ENCODE data around the gene SLC22A1. TPM values are rescaled to one million over a fixed set of nuclear protein-coding genes. Genes with fewer than 3 reads are reported as not detected.
"Not testable (repeated sequence)": the region's sequence is repeated elsewhere in the genome, so short reads cannot be mapped to it uniquely, and the experiment has no call there.

SLC22A1 gene
- total and polyA plus RNA-seq, 4 donors: 0.72 to 2.5 (median 1.3) TPM

DNA sequence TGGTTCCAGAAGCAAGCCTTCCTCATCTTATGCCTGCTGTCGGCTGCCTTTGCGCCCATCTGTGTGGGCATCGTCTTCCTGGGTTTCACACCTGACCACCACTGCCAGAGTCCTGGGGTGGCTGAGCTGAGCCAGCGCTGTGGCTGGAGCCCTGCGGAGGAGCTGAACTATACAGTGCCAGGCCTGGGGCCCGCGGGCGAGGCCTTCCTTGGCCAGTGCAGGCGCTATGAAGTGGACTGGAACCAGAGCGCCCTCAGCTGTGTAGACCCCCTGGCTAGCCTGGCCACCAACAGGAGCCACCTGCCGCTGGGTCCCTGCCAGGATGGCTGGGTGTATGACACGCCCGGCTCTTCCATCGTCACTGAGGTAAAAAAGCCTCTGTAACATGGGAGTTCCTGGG is 366 bp downstream of the SLC22A1 start:
- ATAC-seq (ENCODE audit: insufficient read depth, low FRiP score): no peak

DNA sequence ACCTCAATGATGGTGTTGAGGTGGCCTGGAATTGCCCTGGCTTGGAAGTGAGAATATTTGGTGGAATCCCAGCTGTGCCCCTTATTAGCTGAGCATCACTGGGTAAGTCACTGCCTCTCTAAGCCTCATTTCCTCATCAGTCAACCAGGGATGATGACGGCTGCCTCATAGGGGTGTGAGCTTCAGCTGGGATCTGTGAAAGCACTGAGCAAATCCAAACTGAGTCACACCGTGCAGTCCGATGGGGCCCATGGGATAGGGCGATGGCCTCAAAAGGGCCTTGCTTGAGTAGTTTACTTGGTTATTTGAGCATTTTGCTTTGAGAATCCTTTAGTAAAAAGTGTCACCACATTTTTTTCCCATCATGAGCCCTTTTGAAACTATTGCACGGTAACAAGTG is 1.1 kb downstream of the SLC22A1 start:
- TF ChIP-seq, protein P1, sequence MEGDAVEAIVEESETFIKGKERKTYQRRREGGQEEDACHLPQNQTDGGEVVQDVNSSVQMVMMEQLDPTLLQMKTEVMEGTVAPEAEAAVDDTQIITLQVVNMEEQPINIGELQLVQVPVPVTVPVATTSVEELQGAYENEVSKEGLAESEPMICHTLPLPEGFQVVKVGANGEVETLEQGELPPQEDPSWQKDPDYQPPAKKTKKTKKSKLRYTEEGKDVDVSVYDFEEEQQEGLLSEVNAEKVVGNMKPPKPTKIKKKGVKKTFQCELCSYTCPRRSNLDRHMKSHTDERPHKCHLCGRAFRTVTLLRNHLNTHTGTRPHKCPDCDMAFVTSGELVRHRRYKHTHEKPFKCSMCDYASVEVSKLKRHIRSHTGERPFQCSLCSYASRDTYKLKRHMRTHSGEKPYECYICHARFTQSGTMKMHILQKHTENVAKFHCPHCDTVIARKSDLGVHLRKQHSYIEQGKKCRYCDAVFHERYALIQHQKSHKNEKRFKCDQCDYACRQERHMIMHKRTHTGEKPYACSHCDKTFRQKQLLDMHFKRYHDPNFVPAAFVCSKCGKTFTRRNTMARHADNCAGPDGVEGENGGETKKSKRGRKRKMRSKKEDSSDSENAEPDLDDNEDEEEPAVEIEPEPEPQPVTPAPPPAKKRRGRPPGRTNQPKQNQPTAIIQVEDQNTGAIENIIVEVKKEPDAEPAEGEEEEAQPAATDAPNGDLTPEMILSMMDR (IDR thresholded peaks at IDR 0.05; ENCODE audit: control extremely low read depth, extremely low read depth): no peak
- Histone ChIP-seq H3K36me3 (ENCODE audit: control insufficient read depth in 4 of 4, insufficient read depth in 4 of 4, low read length in 4 of 4) (no peaks in the 10 kb centered on the region), H3K27me3 (ENCODE audit: control insufficient read depth in 3 of 3, insufficient read depth in 3 of 3, low read length in 2 of 3) (no peaks in the 10 kb centered on the region), H3K27ac (ENCODE audit: low read depth in 1 of 2, low read length in 1 of 2) (no peak overlapping the region), H3K4me1 (ENCODE audit: control insufficient read depth in 5 of 5, insufficient read depth in 5 of 5, low read length in 5 of 5) (no peaks in the 10 kb centered on the region), H3K9ac (ENCODE audit: insufficient read depth in 1 of 2, low read length in 2 of 2) (no peak overlapping the region), H3K9me3 (ENCODE audit: control insufficient read depth in 4 of 4, insufficient read depth in 3 of 4, low read length in 3 of 4) (peaks cover 0 to 6% (median 0%) of the 10 kb centered on the region in 4 donors), H3K4me3 (no peak overlapping the region)
- no peak for DNase-seq
- no peak for ATAC-seq (ENCODE audit: insufficient read depth, low FRiP score)
- 86% methylated on average over 5 of the region's 5 CpGs for WGBS, 2 donors

More for the DNA sequence above, 366 bp downstream of the SLC22A1 start:
- Histone ChIP-seq H3K4me3 (no peak overlapping the region), H3K4me1 (ENCODE audit: control insufficient read depth in 5 of 5, insufficient read depth in 5 of 5, low read length in 5 of 5) (no peaks in the 10 kb centered on the region), H3K9me3 (ENCODE audit: control insufficient read depth in 4 of 4, insufficient read depth in 3 of 4, low read length in 3 of 4) (peaks cover 0 to 10% (median 0%) of the 10 kb centered on the region in 4 donors), H3K27me3 (ENCODE audit: control insufficient read depth in 3 of 3, insufficient read depth in 3 of 3, low read length in 2 of 3) (no peaks in the 10 kb centered on the region), H3K9ac (ENCODE audit: insufficient read depth in 1 of 2, low read length in 2 of 2) (no peak overlapping the region), H3K36me3 (ENCODE audit: control insufficient read depth in 4 of 4, insufficient read depth in 4 of 4, low read length in 4 of 4) (no peaks in the 10 kb centered on the region), H3K27ac (ENCODE audit: low read depth in 1 of 2, low read length in 1 of 2) (no peak overlapping the region)
- WGBS, 2 donors: 97 to 98% methylated on average over 14 of the region's 14 CpGs
- DNase-seq: no peak
- TF ChIP-seq, protein P1 (IDR thresholded peaks at IDR 0.05; ENCODE audit: control extremely low read depth, extremely low read depth): no peak

DNA sequence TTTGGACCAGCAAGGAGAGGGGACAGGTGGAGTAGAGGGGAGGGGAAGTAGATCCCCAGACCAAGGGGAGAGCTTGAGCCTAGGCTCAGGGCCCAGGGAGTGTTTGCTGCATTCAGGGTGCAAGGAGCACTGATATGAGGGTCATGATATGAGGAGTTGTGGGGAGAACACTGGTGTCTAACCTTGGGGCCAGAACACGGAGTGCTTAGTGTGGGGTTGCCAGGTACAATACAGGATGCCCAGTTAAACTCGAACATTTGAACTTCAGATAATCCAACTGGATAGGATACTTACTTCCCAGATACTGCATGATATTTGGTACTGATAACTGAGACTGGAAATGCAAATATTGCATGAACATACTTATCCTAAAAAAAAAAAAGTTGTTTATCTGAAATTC is 2.4 kb downstream of the SLC22A1 start:
- no peaks in the 10 kb centered on the region for H3K36me3 ChIP-seq (ENCODE audit: control insufficient read depth in 4 of 4, insufficient read depth in 4 of 4, low read length in 4 of 4)
- H3K27me3 ChIP-seq (ENCODE audit: control insufficient read depth in 3 of 3, insufficient read depth in 3 of 3, low read length in 2 of 3): no peaks in the 10 kb centered on the region
- H3K4me3 ChIP-seq: no peak overlapping the region
- no peak for ATAC-seq (ENCODE audit: insufficient read depth, low FRiP score)
- no peak for DNase-seq
- no peak overlapping the region for H3K27ac ChIP-seq (ENCODE audit: low read depth in 1 of 2, low read length in 1 of 2)
- no peak overlapping the region for H3K9ac ChIP-seq (ENCODE audit: insufficient read depth in 1 of 2, low read length in 2 of 2)
- WGBS, 2 donors: 95 to 100% methylated on average over 2 of the region's 2 CpGs
- peaks cover 0 to 3% (median 0%) of the 10 kb centered on the region in 4 donors for H3K9me3 ChIP-seq (ENCODE audit: control insufficient read depth in 4 of 4, insufficient read depth in 3 of 4, low read length in 3 of 4)
- TF ChIP-seq, protein P1 (IDR thresholded peaks at IDR 0.05; ENCODE audit: control extremely low read depth, extremely low read depth): no peak
- no peaks in the 10 kb centered on the region for H3K4me1 ChIP-seq (ENCODE audit: control insufficient read depth in 5 of 5, insufficient read depth in 5 of 5, low read length in 5 of 5)

DNA sequence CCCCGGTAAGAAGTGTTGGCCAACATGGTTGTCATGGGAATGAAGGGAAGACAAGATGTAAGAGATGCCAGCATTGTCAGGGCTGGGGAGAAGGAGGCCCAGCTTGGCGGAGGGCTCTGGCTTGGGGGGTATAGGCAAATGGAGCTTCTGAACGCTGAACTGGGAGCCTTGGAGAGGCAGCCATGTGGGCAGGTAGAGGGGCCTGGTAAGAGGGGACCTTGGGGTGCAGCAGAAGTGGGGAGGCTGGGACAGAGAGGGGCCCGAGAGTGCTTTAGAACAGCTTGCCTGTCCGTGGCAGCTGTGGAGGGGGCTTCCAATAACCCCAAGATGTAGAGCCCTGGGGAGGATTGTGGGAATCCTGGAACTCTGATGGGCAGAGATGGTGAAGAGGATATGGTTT is 3.0 kb downstream of the SLC22A1 start:
- Histone ChIP-seq H3K4me1 (ENCODE audit: control insufficient read depth in 5 of 5, insufficient read depth in 5 of 5, low read length in 5 of 5) (no peaks in the 10 kb centered on the region), H3K4me3 (no peak overlapping the region), H3K9ac (ENCODE audit: insufficient read depth in 1 of 2, low read length in 2 of 2) (no peak overlapping the region), H3K36me3 (ENCODE audit: control insufficient read depth in 4 of 4, insufficient read depth in 4 of 4, low read length in 4 of 4) (no peaks in the 10 kb centered on the region), H3K27me3 (ENCODE audit: control insufficient read depth in 3 of 3, insufficient read depth in 3 of 3, low read length in 2 of 3) (no peaks in the 10 kb centered on the region), H3K9me3 (ENCODE audit: control insufficient read depth in 4 of 4, insufficient read depth in 3 of 4, low read length in 3 of 4) (peaks cover 0 to 3% (median 0%) of the 10 kb centered on the region in 4 donors), H3K27ac (ENCODE audit: low read depth in 1 of 2, low read length in 1 of 2) (no peak overlapping the region)
- DNase-seq (no peak), ATAC-seq (ENCODE audit: insufficient read depth, low FRiP score) (peak; percentile 19)
- 90 to 96% methylated on average over 5 of the region's 5 CpGs for WGBS, 2 donors
- TF ChIP-seq, protein P1 (IDR thresholded peaks at IDR 0.05; ENCODE audit: control extremely low read depth, extremely low read depth): no peak

DNA sequence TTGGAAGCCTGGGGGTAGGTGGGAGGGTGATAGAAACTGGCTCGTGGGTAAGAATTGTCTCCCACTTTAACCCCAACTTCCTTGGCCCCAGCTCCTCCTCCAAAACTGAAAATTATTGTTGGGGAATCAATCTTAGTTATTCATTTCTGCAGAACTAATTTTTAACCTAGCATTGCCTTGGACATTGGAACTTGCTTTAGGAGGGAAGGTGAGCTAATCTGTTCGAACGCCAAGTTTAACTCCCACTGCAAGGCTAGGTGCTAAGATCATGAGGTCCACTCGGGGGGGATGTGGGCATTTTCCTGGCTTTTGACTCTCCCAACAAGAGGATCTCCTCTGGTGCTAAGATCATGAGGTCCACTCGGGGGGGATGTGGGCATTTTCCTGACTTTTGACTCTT is 3.5 kb downstream of the SLC22A1 start:
- not testable (repeated sequence) for H3K4me3 ChIP-seq; DNase-seq; H3K27me3 ChIP-seq (ENCODE audit: control insufficient read depth in 3 of 3, insufficient read depth in 3 of 3, low read length in 2 of 3); H3K36me3 ChIP-seq (ENCODE audit: control insufficient read depth in 4 of 4, insufficient read depth in 4 of 4, low read length in 4 of 4); H3K4me1 ChIP-seq (ENCODE audit: control insufficient read depth in 5 of 5, insufficient read depth in 5 of 5, low read length in 5 of 5); H3K9ac ChIP-seq (ENCODE audit: insufficient read depth in 1 of 2, low read length in 2 of 2); ATAC-seq (ENCODE audit: insufficient read depth, low FRiP score); H3K27ac ChIP-seq (ENCODE audit: low read depth in 1 of 2, low read length in 1 of 2); H3K9me3 ChIP-seq (ENCODE audit: control insufficient read depth in 4 of 4, insufficient read depth in 3 of 4, low read length in 3 of 4)
- WGBS, 2 donors: 88 to 90% methylated on average over 5 of the region's 5 CpGs
